Measurements from ENCODE around the gene LRRC25. TPM values are rescaled to one million over a fixed set of nuclear protein-coding genes. Genes with fewer than 3 reads are reported as not detected.

Gene LRRC25
- total and polyA plus RNA-seq, 2 of the 4 experiments (the other 2 are of a cell fraction): 0.03 TPM; not detected in 1

GRCh38 chr19:18363787-18364186 lies 33.6 kb downstream of the LRRC25 start:
- ChIA-PET POLR2A (ENCODE audit: unreplicated experiment) (no interaction called here), CTCF (interaction anchor here (0.7 to 0.8 kb wide), 2 partner anchors 24 to 84 kb away, joined by 3 read pairs; no protein-coding TSS in a partner anchor)
- Histone ChIP-seq H3K14ac (replicated peaks; ENCODE audit: low read depth, low read length) (peak overlapping the region; percentile 48), H2BK20ac (ENCODE audit: low read depth, low read length) (peak overlapping the region; percentile 98), H2AK9ac (replicated peaks; ENCODE audit: low read depth, low read length, poor library complexity) (peak overlapping the region; percentile 13), H2BK15ac (ENCODE audit: low read depth, low read length) (peak overlapping the region; percentile 91; the same call in 1 of the 3 replicates), H2BK120ac (ENCODE audit: low read depth, low read length) (peak overlapping the region; percentile 100), H4K91ac (ENCODE audit: insufficient read depth, low read depth, low read length) (peak overlapping the region; percentile 100), H3K4me2 (ENCODE audit: low read depth, low read length) (no peak overlapping the region), H3K79me1 (ENCODE audit: low read depth in 1 of 2, low read length in 2 of 2) (peaks cover 0 to 28% of the 10 kb centered on the region in 2 experiments; a peak in 2 of 4 replicates), H4K20me1 (ENCODE audit: insufficient read depth, low read length) (no peaks in the 10 kb centered on the region), H3K27ac (ENCODE audit: insufficient read depth, low read length) (peak overlapping the region; percentile 96), H3K4me3 (ENCODE audit: insufficient read depth, low read depth, low read length) (no peak overlapping the region), H3K9me1 (ENCODE audit: insufficient read depth, low read length) (peaks cover 9% of the 10 kb centered on the region), H3K56ac (ENCODE audit: extremely low read depth, insufficient read depth, low read length) (peak overlapping the region; percentile 1), H3K18ac (ENCODE audit: low read depth, low read length) (peak overlapping the region; percentile 63), H3K27me3 (ENCODE audit: control insufficient read depth, insufficient read depth, low read length) (no peaks in the 10 kb centered on the region), H3K23ac (ENCODE audit: low read depth, low read length) (peak overlapping the region; percentile 63; the same call in 1 of the 2 replicates), H4K8ac (ENCODE audit: low read depth in 2 of 2, low read length in 2 of 2) (peak overlapping the region; percentile 97 to 100; a peak in 3 of 4 replicates), H2AFZ (replicated peaks; ENCODE audit: low read length, poor library complexity) (peak overlapping the region; percentile 48), H3K9me3 (ENCODE audit: control insufficient read depth, insufficient read depth, low read length) (no peaks in the 10 kb centered on the region), H2BK5ac (ENCODE audit: low read depth, low read length, poor library complexity, severe bottlenecking) (peak overlapping the region; percentile 99), H3K9ac (ENCODE audit: low read depth, low read length) (peak overlapping the region; percentile 20; the same call in 1 of the 2 replicates), H3K4ac (ENCODE audit: low read depth, low read length) (peak overlapping the region; percentile 100), H4K5ac (ENCODE audit: low read depth, low read length) (peak overlapping the region; percentile 97), H3K4me1 (ENCODE audit: control insufficient read depth, insufficient read depth, low read length) (peaks cover 10% of the 10 kb centered on the region), H2AK5ac (ENCODE audit: low read depth, low read length) (peak overlapping the region; percentile 82), H3K36me3 (ENCODE audit: control insufficient read depth, insufficient read depth, low read length) (peaks cover 19% of the 10 kb centered on the region)
- no TSS peak for BruUV-seq (replicated peaks)
- in situ Hi-C loops (cut with MboI; ENCODE audit: low sequenced_read_pairs): no loop called here
- intact Hi-C loops (cut with micrococcal nuclease): no loop called here
- TF ChIP-seq CHD1 (IDR thresholded peaks at IDR 0.05; ENCODE audit: low read depth, low read length): no peak
- TF ChIP-seq RCOR1 (IDR thresholded peaks at IDR 0.05; ENCODE audit: insufficient replicate concordance, low read length): no peak
- DNase-seq (no peak), ATAC-seq (ENCODE audit: low read depth) (no peak)
- dilution Hi-C loops (cut with HindIII; ENCODE audit: low sequenced_read_pairs, unreplicated experiment): no loop called here
- WGBS, 2 experiments (ENCODE audit: extremely low coverage in 2 of 2, insufficient read length in 1 of 2): no CpG with 5 or more reads among the region's 6 CpGs
